ES-I3 (cell line): Measurements from ENCODE around the gene AMFR.

Experiments
- H3K36me3 ChIP-seq: 2 replicates; pipeline ENCODE4 v1.6.1; 2013; ENCODE audit warnings: mild to moderate bottlenecking, low read length, control low read depth, moderate library complexity; ENCODE audit not compliant: insufficient read depth
- H3K4me1 ChIP-seq: 2 replicates; pipeline ENCODE4 v1.6.1; 2013; ENCODE audit warnings: mild to moderate bottlenecking, control low read depth, low read length; ENCODE audit not compliant: insufficient read depth
- H3K9ac ChIP-seq: 2 replicates; pipeline ENCODE4 v1.6.1; 2013; ENCODE audit warnings: low read depth, mild to moderate bottlenecking, low read length, moderate library complexity
- H3K9me3 ChIP-seq: 2 replicates; pipeline ENCODE4 v1.6.1; 2013; ENCODE audit warnings: mild to moderate bottlenecking, low read length, moderate library complexity; ENCODE audit not compliant: control insufficient read depth, insufficient read depth

The AMFR gene

GRCh38 chr16:56419740-56420548 lies 5.4 kb downstream of the AMFR start:
- H3K9ac ChIP-seq, result no peak overlapping the region
- no peaks in the 10 kb centered on the region for H3K36me3 ChIP-seq
- peaks cover 28% of the 10 kb centered on the region for H3K4me1 ChIP-seq
- H3K9me3 ChIP-seq, result no peaks in the 10 kb centered on the region

- Histone ChIP-seq H3K36me3 (no peaks in the 10 kb centered on the region), H3K9ac (no peak overlapping the region), H3K4me1 (peaks cover 11% of the 10 kb centered on the region; the same call in 1 of the 2 replicates), H3K9me3 (no peaks in the 10 kb centered on the region)
Observed at GRCh38 chr16:56417138-56417537, 8.2 kb downstream of the AMFR start.

DNA sequence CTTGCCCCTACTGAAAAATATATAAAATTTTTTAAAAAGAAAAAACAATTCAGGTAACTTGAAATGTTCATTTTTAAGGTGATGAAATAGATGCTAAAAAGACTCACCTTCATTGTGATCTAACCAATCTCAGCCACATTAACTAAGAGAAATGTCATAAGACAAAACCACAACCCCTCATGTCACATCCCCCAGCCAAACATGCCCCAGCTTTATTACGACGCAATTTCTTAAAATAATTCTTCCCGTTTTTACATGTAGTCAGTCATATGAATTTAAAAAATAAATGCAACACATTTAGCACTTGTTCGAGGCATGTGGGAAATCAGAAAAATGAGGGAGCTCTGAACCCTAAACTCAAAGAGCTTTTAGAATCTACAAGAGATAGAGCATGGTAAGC lies 9.5 kb downstream of the AMFR start:
- Histone ChIP-seq H3K9me3 (no peaks in the 10 kb centered on the region), H3K4me1 (peaks cover 5% of the 10 kb centered on the region; the same call in 1 of the 2 replicates), H3K9ac (no peak overlapping the region), H3K36me3 (no peaks in the 10 kb centered on the region)

DNA sequence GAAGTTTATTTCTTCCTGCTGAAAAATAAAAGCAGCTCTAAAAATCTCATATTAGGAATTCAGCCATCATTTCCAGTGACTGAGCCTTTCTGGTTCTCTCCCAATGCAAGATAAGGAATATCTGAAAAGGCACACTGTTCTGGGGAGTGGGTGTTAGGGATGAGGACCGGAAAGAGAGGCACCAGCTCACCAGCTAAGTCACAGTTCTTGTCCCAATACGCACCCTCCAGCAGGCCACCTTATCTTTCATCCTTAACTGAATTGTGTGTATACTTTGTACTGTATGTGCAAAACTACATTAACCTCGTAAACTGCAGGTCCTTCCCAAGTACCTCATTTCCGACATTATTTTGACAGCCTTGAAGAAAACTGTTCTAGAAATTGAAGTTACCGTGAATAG lies 11.0 kb downstream of the AMFR start:
- Histone ChIP-seq H3K9ac (no peak overlapping the region), H3K36me3 (no peaks in the 10 kb centered on the region), H3K4me1 (no peaks in the 10 kb centered on the region; the same call in 1 of the 2 replicates), H3K9me3 (no peaks in the 10 kb centered on the region)

DNA sequence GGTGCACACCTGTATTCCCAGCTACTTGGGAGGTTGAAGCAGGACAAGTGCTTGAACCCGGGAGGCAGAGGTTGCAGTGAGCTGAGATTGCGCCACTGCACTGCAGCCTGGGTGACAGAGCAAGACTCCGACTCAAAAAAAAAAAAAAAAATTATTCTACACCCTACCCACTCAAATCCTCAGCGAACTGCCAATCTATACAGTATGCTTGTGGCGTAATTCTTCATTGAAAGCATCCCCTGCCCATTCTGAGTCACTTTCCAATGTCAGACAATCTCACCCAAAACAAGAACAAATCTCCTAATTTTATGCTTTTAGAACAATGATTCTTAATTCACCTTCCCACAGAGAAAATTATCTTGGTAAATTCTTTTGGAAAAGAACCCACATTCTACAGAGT lies 12.0 kb downstream of the AMFR start:
- Histone ChIP-seq H3K4me1 (no peaks in the 10 kb centered on the region; the same call in 1 of the 2 replicates), H3K36me3 (0 out of 2 replicates have a peak, but pooled peaks cover under 1% of the 10 kb centered on the region), H3K9ac (no peak overlapping the region), H3K9me3 (no peaks in the 10 kb centered on the region)

DNA sequence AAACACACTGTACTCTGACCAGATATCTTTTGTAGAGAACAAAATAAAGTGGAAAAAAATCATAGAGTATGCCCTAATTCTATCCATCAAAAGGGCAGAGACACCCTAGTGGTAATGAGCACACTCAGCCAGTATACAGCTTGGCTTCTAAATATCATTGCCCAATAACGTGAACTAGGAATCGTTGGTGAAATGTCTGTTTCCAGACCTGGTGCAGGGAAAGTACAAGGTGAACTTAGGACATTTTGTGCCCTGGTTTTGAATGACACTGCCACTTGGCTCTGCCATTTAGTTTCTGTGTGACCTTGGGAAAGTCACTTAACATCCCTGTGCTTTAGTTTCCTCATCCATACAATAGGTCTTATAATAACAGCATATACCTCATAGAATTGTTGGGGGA lies 13.7 kb downstream of the AMFR start:
- Histone ChIP-seq H3K36me3 (0 out of 2 replicates have a peak, but pooled peaks cover 4% of the 10 kb centered on the region), H3K9ac (no peak overlapping the region), H3K9me3 (no peaks in the 10 kb centered on the region), H3K4me1 (no peaks in the 10 kb centered on the region; the same call in 1 of the 2 replicates)

- no peaks in the 10 kb centered on the region for H3K9me3 ChIP-seq
- H3K36me3 ChIP-seq, result 0 out of 2 replicates have a peak, but pooled peaks cover 4% of the 10 kb centered on the region
- no peaks in the 10 kb centered on the region; the same call in 1 of the 2 replicates for H3K4me1 ChIP-seq
- no peak overlapping the region for H3K9ac ChIP-seq
Observed at GRCh38 chr16:56411123-56411522, 14.2 kb downstream of the AMFR start.

- Histone ChIP-seq H3K9ac (no peak overlapping the region), H3K36me3 (0 out of 2 replicates have a peak, but pooled peaks cover 4% of the 10 kb centered on the region), H3K4me1 (no peaks in the 10 kb centered on the region), H3K9me3 (no peaks in the 10 kb centered on the region)
Observed at GRCh38 chr16:56409195-56409594, 16.1 kb downstream of the AMFR start.

GRCh38 chr16:56408379-56409098 lies 16.8 kb downstream of the AMFR start:
- Histone ChIP-seq H3K9me3 (no peaks in the 10 kb centered on the region), H3K4me1 (no peaks in the 10 kb centered on the region), H3K36me3 (0 out of 2 replicates have a peak, but pooled peaks cover 4% of the 10 kb centered on the region), H3K9ac (no peak overlapping the region)

- peaks cover 17% of the 10 kb centered on the region; the same call in 1 of the 2 replicates for H3K36me3 ChIP-seq
- H3K9ac ChIP-seq, result no peak overlapping the region
- no peaks in the 10 kb centered on the region for H3K9me3 ChIP-seq
Observed at GRCh38 chr16:56405977-56406672, 19.2 kb downstream of the AMFR start.

DNA sequence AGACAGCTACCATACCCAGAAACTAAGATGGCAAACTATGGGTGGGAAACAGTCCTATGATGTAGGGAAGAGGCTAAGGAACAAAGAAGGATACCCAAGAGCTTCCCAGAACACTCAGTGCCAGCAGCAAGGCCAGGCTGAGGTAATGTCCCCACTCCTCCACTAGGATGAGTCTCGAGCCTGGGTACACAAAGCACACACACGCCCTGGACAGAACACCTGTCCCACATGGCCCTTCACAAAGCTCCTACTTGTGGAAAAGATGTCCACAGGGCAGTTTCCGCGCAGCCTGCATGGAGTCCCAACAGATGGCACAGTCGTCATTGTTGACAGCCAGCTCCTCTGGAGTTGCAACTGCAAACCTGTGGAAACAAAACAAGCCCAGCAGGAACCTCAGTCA lies 23.9 kb downstream of the AMFR start:
- Histone ChIP-seq H3K9ac (no peak overlapping the region; the same call in 1 of the 2 replicates), H3K36me3 (peaks cover 13% of the 10 kb centered on the region; the same call in 1 of the 2 replicates), H3K4me1 (no peaks in the 10 kb centered on the region), H3K9me3 (no peaks in the 10 kb centered on the region)

More at GRCh38 chr16:56405977-56406672, 19.2 kb downstream of the AMFR start:
- H3K4me1 ChIP-seq, result no peaks in the 10 kb centered on the region

- Histone ChIP-seq H3K36me3 (peaks cover 13% of the 10 kb centered on the region; the same call in 1 of the 2 replicates), H3K4me1 (no peaks in the 10 kb centered on the region)
Observed at GRCh38 chr16:56400458-56400857, 24.9 kb downstream of the AMFR start.

GRCh38 chr16:56399486-56399885 lies 25.9 kb downstream of the AMFR start:
- no peak overlapping the region for H3K9ac ChIP-seq
- no peaks in the 10 kb centered on the region for H3K9me3 ChIP-seq
- no peaks in the 10 kb centered on the region for H3K4me1 ChIP-seq
- H3K36me3 ChIP-seq, result peaks cover 13% of the 10 kb centered on the region; the same call in 1 of the 2 replicates

More at GRCh38 chr16:56400458-56400857, 24.9 kb downstream of the AMFR start:
- Histone ChIP-seq H3K9me3 (no peaks in the 10 kb centered on the region), H3K9ac (no peak overlapping the region)

- Histone ChIP-seq H3K36me3 (peaks cover 13% of the 10 kb centered on the region; the same call in 1 of the 2 replicates), H3K9me3 (no peaks in the 10 kb centered on the region), H3K4me1 (no peaks in the 10 kb centered on the region), H3K9ac (no peak overlapping the region)
Observed at GRCh38 chr16:56399047-56399446, 26.3 kb downstream of the AMFR start.
